A549 (cell line): ENCODE results near the gene GGA1. TPM values are rescaled to one million over a fixed set of nuclear protein-coding genes. Genes with fewer than 3 reads are reported as not detected.
"Not testable (repeated sequence)": the region's sequence is repeated elsewhere in the genome, so short reads cannot be mapped to it uniquely, and the experiment has no call there.

Source experiments
- ATAC-seq, 2 experiments: fragments of 200-7000 bp in 1 of 2; fragments of >200 bp in 1 of 2; cut with Nextera tagmentation in 1 of 2; cut with Tn5 transposase in 1 of 2; 3 replicates each; pipeline versions ENCODE4 v1.8.0 to v1.9.1; 2018 to 2020; ENCODE audit warnings: mild to moderate bottlenecking in 1 of 2, moderate library complexity in 1 of 2
- CTCF ChIA-PET: fragments of 300-600 bp; sonication (Branson Sonifier 250); formaldehyde crosslinking; extraction: SDS; loops from one replicate; lab custom pipeline; 2021; ENCODE audit warnings: antibody characterized with exemption, inconsistent platforms; lab: Yijun Ruan, JAX
- POLR2A ChIA-PET: fragments of 350-600 bp; formaldehyde crosslinking; extraction: SDS; loops from one replicate; lab custom pipeline; 2021; ENCODE audit warnings: antibody characterized with exemption, inconsistent platforms; lab: Yijun Ruan, JAX
- DNase-seq, 2 experiments: peaks; one replicate each; pipeline versions ENCODE4 v3.0.0 to v3.0.0-alpha.2; 2011 to 2016; ENCODE audit warnings: low read depth in 1 of 2, low spot score in 1 of 2
- FAIRE-seq: peaks from 2 replicates; lab custom pipeline; 2011; peaks lifted over from hg19 to GRCh38; lab: Jason Lieb, UNC
- H3K27ac ChIP-seq, 2 experiments: fragments of >200 bp; sonication (Bioruptor Twin); formaldehyde crosslinking; 3 replicates each; pipeline ENCODE4 v1.5.1; 2016 to 2017
- H3K4me1 ChIP-seq: fragments of >200 bp; sonication (Bioruptor Twin); formaldehyde crosslinking; 3 replicates; pipeline ENCODE4 v1.6.1; 2016
- H3K4me2 ChIP-seq: fragments of >200 bp; sonication (Bioruptor Twin); formaldehyde crosslinking; 3 replicates; pipeline ENCODE4 v1.6.1; 2016
- H3K4me3 ChIP-seq: fragments of >200 bp; sonication (Bioruptor Twin); formaldehyde crosslinking; 3 replicates; pipeline ENCODE4 v1.5.1; 2016
- H3K9me3 ChIP-seq: fragments of >200 bp; sonication (Bioruptor Twin); formaldehyde crosslinking; 3 replicates; pipeline ENCODE4 v1.6.1; 2016
- BHLHE40 ChIP-seq: IDR thresholded peaks from 2 replicates; pipeline ENCODE4 v1.6.1; 2012; ENCODE audit warnings: low read depth, low read length, inconsistent platforms
- CHD2 ChIP-seq: fragments of 150-350 bp; IDR thresholded peaks from 2 replicates; pipeline ENCODE4 v1.6.1; 2014; ENCODE audit warnings: low read length; ENCODE audit not compliant: partially characterized antibody
- E2F6 ChIP-seq: IDR thresholded peaks from 2 replicates; pipeline ENCODE4 v1.6.1; 2012; ENCODE audit warnings: low read depth, borderline replicate concordance
- ELK1 ChIP-seq: fragments of 150-350 bp; IDR thresholded peaks from 2 replicates; pipeline ENCODE4 v1.6.1; 2014; ENCODE audit warnings: low read depth, mild to moderate bottlenecking, low read length
- EP300 ChIP-seq, 2 experiments: fragments of >200 bp; sonication (Bioruptor Twin); formaldehyde crosslinking; IDR thresholded peaks; 2 replicates in 1 of 2; 3 replicates in 1 of 2; pipeline ENCODE4 v1.6.1; 2016 to 2017
- FOSL2 ChIP-seq, 2 experiments: fragments of 450-650 bp in 1 of 2; fragments of >200 bp in 1 of 2; sonication (Bioruptor Twin) in 1 of 2; formaldehyde crosslinking; IDR thresholded peaks; 2 replicates each; pipeline versions ENCODE4 v1.5.0 to v1.6.1; 2016 to 2020; ENCODE audit warnings: mild to moderate bottlenecking in 1 of 2, moderate library complexity in 1 of 2
- FOXS1 ChIP-seq: fragments of 250-450 bp; sonication (Bioruptor Pico); IDR thresholded peaks from 2 replicates; pipeline ENCODE4 v1.5.0; 2020; ENCODE audit warnings: mild to moderate bottlenecking, moderate library complexity
- HDAC2 ChIP-seq: fragments of 200-600 bp; sonication (generic); IDR thresholded peaks from 2 replicates; pipeline ENCODE4 v1.6.1; 2016
- HMGXB4 ChIP-seq: fragments of 250-450 bp; sonication (Bioruptor Pico); IDR thresholded peaks from 2 replicates; pipeline ENCODE4 v1.5.0; 2021; ENCODE audit warnings: mild to moderate bottlenecking, moderate library complexity, borderline replicate concordance
- HOXB13 ChIP-seq: fragments of 250-450 bp; sonication (Bioruptor Pico); IDR thresholded peaks from 2 replicates; pipeline ENCODE4 v1.5.0; 2020; ENCODE audit warnings: low read depth, mild to moderate bottlenecking, moderate library complexity
- JUN ChIP-seq, 2 experiments: fragments of >200 bp; sonication (Bioruptor Twin); formaldehyde crosslinking; IDR thresholded peaks; 2 replicates in 1 of 2; 3 replicates in 1 of 2; pipeline ENCODE4 v1.6.1; 2016 to 2017
- KDM1A ChIP-seq: fragments of 200-600 bp; sonication (generic); IDR thresholded peaks from 2 replicates; pipeline ENCODE4 v1.6.1; 2016; ENCODE audit warnings: low read depth, mild to moderate bottlenecking
- KDM5A ChIP-seq: fragments of 200-600 bp; sonication (generic); IDR thresholded peaks from 2 replicates; pipeline ENCODE4 v1.6.1; 2016; ENCODE audit warnings: antibody characterized with exemption, mild to moderate bottlenecking
- MAFK ChIP-seq: fragments of 450-650 bp; IDR thresholded peaks from 2 replicates; pipeline ENCODE4 v1.6.1; 2014; ENCODE audit not compliant: partially characterized antibody
- NFE2L2 ChIP-seq: fragments of 150-350 bp; conservative IDR thresholded peaks from 2 replicates; pipeline ENCODE4 v1.6.1; 2014; ENCODE audit warnings: low read length
- NR3C1 ChIP-seq: fragments of >200 bp; sonication (Bioruptor Twin); formaldehyde crosslinking; IDR thresholded peaks from 3 replicates; pipeline ENCODE4 v1.6.1; 2017
- PBX3 ChIP-seq: IDR thresholded peaks from 2 replicates; pipeline ENCODE4 v1.6.1; 2012
- POLR2AphosphoS2 ChIP-seq: conservative IDR thresholded peaks from 2 replicates; pipeline ENCODE4 v1.6.1; 2012; ENCODE audit warnings: low read length, improper control_type of control experiment, inconsistent platforms
- RFX5 ChIP-seq: fragments of 450-650 bp; IDR thresholded peaks from 2 replicates; pipeline ENCODE4 v1.7.1; 2014; ENCODE audit warnings: antibody characterized with exemption, mild to moderate bottlenecking, moderate library complexity
- TP53 ChIP-seq: fragments of 250-450 bp; sonication (Bioruptor Pico); IDR thresholded peaks from 2 replicates; pipeline ENCODE4 v1.5.0; 2021; ENCODE audit warnings: mild to moderate bottlenecking, moderate library complexity
- USF2 ChIP-seq: fragments of 450-650 bp; IDR thresholded peaks from 2 replicates; pipeline ENCODE4 v1.6.1; 2014; ENCODE audit warnings: antibody characterized with exemption
- ZC3H11A ChIP-seq: fragments of 450-650 bp; IDR thresholded peaks from 2 replicates; pipeline ENCODE4 v1.6.1; 2014; ENCODE audit warnings: antibody characterized with exemption, mild to moderate bottlenecking
- ZSCAN20 ChIP-seq: fragments of 250-450 bp; sonication (Bioruptor Pico); IDR thresholded peaks from 2 replicates; pipeline ENCODE4 v1.8.0; 2022; ENCODE audit warnings: mild to moderate bottlenecking, moderate library complexity
- WGBS: methylation state at CpG from one replicate; pipeline ENCODE4 v1.1.6; 2017; ENCODE audit errors: missing lambda C conversion rate; 5-methylcytosine and 5-hydroxymethylcytosine counted together
- polyA plus RNA-seq, 4 experiments: library from polyadenylated mRNA; depleted of rRNA in 3 of 4; stranded (reverse); fragments of >200 nt; fragmentation: RNase III in 1 of 4; extraction: RNeasy Plus Mini Kit Qiagen cat#74134 plus additional on column Dnase treatment in 1 of 4; gene quantifications; 2 replicates in 3 of 4; 3 replicates in 1 of 4; pipeline ENCODE4 v1.2.3, GENCODE V29; 2011 to 2017

The GGA1 gene
- polyA plus RNA-seq, 2 of the 4 experiments (the other 2 are of a cell fraction), result 22.0 to 26.1 TPM

GRCh38 chr22:37655252-37655563 lies 46.6 kb downstream of the GGA1 start:
- no peak overlapping the region for H3K4me3 ChIP-seq
- WGBS, result 96% methylated on average over 3 of the region's 17 CpGs
- TF ChIP-seq PBX3 (no peak), POLR2AphosphoS2 (no peak), ZSCAN20 (CRISPR knock-in tag) (no peak), USF2 (no peak), KDM5A (no peak), E2F6 (no peak), HMGXB4 (CRISPR knock-in tag) (no peak), ZC3H11A (no peak)
- no peaks in the 10 kb centered on the region for H3K9me3 ChIP-seq
- no peak overlapping the region for H3K27ac ChIP-seq
- CTCF ChIA-PET, result interaction anchor here (1.2 to 8.3 kb wide), 3 partner anchors 12 to 26 kb away, joined by 3 to 67 read pairs (median 4); no protein-coding TSS in a partner anchor
- ATAC-seq (no peak), FAIRE-seq (no peak), DNase-seq (no peak)
- H3K4me1 ChIP-seq, result peaks cover 13% of the 10 kb centered on the region
- POLR2A ChIA-PET, result no interaction called here
- H3K4me2 ChIP-seq, result no peak overlapping the region

GRCh38 chr22:37656583-37656982 lies 47.9 kb downstream of the GGA1 start:
- not testable (repeated sequence) for FAIRE-seq, ATAC-seq
- POLR2A ChIA-PET, result interaction anchor here (2.6 kb wide), 1 partner anchor 19 kb away, joined by 31 read pairs; the partner anchor contains the start of gene LGALS1

GRCh38 chr22:37657590-37658132 lies 49.0 kb downstream of the GGA1 start:
- POLR2A ChIA-PET, result interaction anchor here (0.8 to 2.6 kb wide), 12 partner anchors 14 to 149 kb away, joined by 3 to 31 read pairs (median 5); partner anchors contain the start of genes GCAT, LGALS1 and NOL12
- Histone ChIP-seq H3K4me3 (peak overlapping the region; percentile 50), H3K27ac (peak overlapping the region; percentile 66 to 80), H3K4me1 (peaks cover 15% of the 10 kb centered on the region), H3K4me2 (peak overlapping the region; percentile 88)
- CTCF ChIA-PET, result interaction anchor here (0.8 to 8.3 kb wide), 10 partner anchors 9 to 50 kb away, joined by 3 to 67 read pairs (median 4); partner anchors contain the start of genes GGA1, SH3BP1 and TRIOBP
- ATAC-seq, result peak; percentile 27 to 45; a peak in 3 of 6 replicates
- DNase-seq, result no peak
- WGBS, result 8% methylated on average over 6 of the region's 6 CpGs
- no peak for FAIRE-seq
- no peak for TF ChIP-seq HMGXB4 (CRISPR knock-in tag)
- no peak for TF ChIP-seq PBX3
- no peak for TF ChIP-seq RFX5
- TF ChIP-seq NR3C1, result no peak
- no peak for TF ChIP-seq HOXB13 (CRISPR knock-in tag)
- no peak for TF ChIP-seq FOXS1 (CRISPR knock-in tag)
- TF ChIP-seq NFE2L2, result no peak
- no peak for TF ChIP-seq EP300 (IDR thresholded peaks at IDR 0.05)
- TF ChIP-seq FOSL2 (IDR thresholded peaks at IDR 0.05), result no peak
- TF ChIP-seq FOSL2 (CRISPR knock-in tag; IDR thresholded peaks at IDR 0.05), result no peak
- no peak for TF ChIP-seq ZC3H11A
- TF ChIP-seq TP53 (CRISPR knock-in tag), result no peak
- no peak for TF ChIP-seq MAFK
- TF ChIP-seq HDAC2, result no peak
- TF ChIP-seq ELK1, result no peak
- TF ChIP-seq JUN (IDR thresholded peaks at IDR 0.05), result no peak
- no peak for TF ChIP-seq BHLHE40
- TF ChIP-seq KDM1A, result no peak
- TF ChIP-seq CHD2, result no peak
- TF ChIP-seq, all 56 proteins: peak for 0
- no peaks in the 10 kb centered on the region for H3K9me3 ChIP-seq

More at GRCh38 chr22:37656583-37656982, 47.9 kb downstream of the GGA1 start:
- not testable (repeated sequence) for H3K27ac ChIP-seq, DNase-seq, H3K4me3 ChIP-seq, H3K9me3 ChIP-seq, H3K4me2 ChIP-seq
- WGBS, result 89% methylated on average over 4 of the region's 4 CpGs
- CTCF ChIA-PET, result interaction anchor here (3.4 to 8.3 kb wide), 2 partner anchors 14 to 25 kb away, joined by 24 to 67 read pairs; no protein-coding TSS in a partner anchor
- H3K4me1 ChIP-seq, result peaks cover 15% of the 10 kb centered on the region
